Fibroblast of lung (primary cell): ENCODE results near the gene SOCS2. TPM values are rescaled to one million over a fixed set of nuclear protein-coding genes. Genes with fewer than 3 reads are reported as not detected.
A peak's percentile ranks its signal among the peaks of the same experiment; 100 is the strongest.

Source experiments
- DNase-seq, 2 donors: peaks; one replicate each; pipeline versions ENCODE4 v3.0.0 to v3.0.0-alpha.2; 2010; ENCODE audit warnings: low read depth in 2 of 2
- H2AFZ ChIP-seq: 2 replicates; pipeline ENCODE4 v1.5.1; 2012; ENCODE audit warnings: low read length, control low read depth, inconsistent platforms
- H3K27ac ChIP-seq: 2 replicates; pipeline ENCODE4 v1.5.1; 2011; ENCODE audit warnings: low read length, control low read depth; ENCODE audit not compliant: insufficient read depth
- H3K27me3 ChIP-seq: 2 replicates; pipeline ENCODE4 v1.5.1; 2011; ENCODE audit warnings: mild to moderate bottlenecking, low read length; ENCODE audit not compliant: control insufficient read depth, insufficient read depth
- H3K36me3 ChIP-seq: 2 replicates; pipeline ENCODE4 v1.5.1; 2011; ENCODE audit warnings: low read length; ENCODE audit not compliant: control insufficient read depth, insufficient read depth
- H3K4me1 ChIP-seq: 2 replicates; pipeline ENCODE4 v1.5.1; 2011; ENCODE audit warnings: low read length; ENCODE audit not compliant: control insufficient read depth, insufficient read depth; ENCODE audit errors: extremely low read depth
- H3K4me2 ChIP-seq: 2 replicates; pipeline ENCODE4 v1.5.1; 2011; ENCODE audit warnings: low read length, control low read depth; ENCODE audit not compliant: insufficient read depth; ENCODE audit errors: extremely low read depth
- H3K4me3 ChIP-seq, 4 experiments: fragments of 200-600 bp in 1 of 4; sonication (generic) in 1 of 4; replicated peaks in 1 of 4; 2 replicates each; pipeline ENCODE4 v1.5.1; 2011 to 2016; ENCODE audit warnings: low read length in 4 of 4, low read depth in 3 of 4, mild to moderate bottlenecking in 3 of 4, control low read depth in 2 of 4, inconsistent platforms in 1 of 4, mixed read lengths in 1 of 4; ENCODE audit not compliant: insufficient read depth in 1 of 4; ENCODE audit errors: control extremely low read depth in 1 of 4
- H3K79me2 ChIP-seq: 2 replicates; pipeline ENCODE4 v1.5.1; 2012; ENCODE audit warnings: mild to moderate bottlenecking, low read length, inconsistent platforms; ENCODE audit not compliant: control insufficient read depth, insufficient read depth
- H3K9ac ChIP-seq: 2 replicates; pipeline ENCODE4 v1.5.1; 2011; ENCODE audit warnings: mild to moderate bottlenecking, low read length, control low read depth; ENCODE audit not compliant: insufficient read depth
- H3K9me3 ChIP-seq: 2 replicates; pipeline ENCODE4 v1.5.1; 2012; ENCODE audit warnings: low read depth, low read length; ENCODE audit not compliant: control insufficient read depth, insufficient read depth
- H4K20me1 ChIP-seq: 2 replicates; pipeline ENCODE4 v1.5.1; 2011; ENCODE audit warnings: low read length; ENCODE audit not compliant: control insufficient read depth, insufficient read depth; ENCODE audit errors: extremely low read depth
- CTCF ChIP-seq, 2 donors: IDR thresholded peaks in 1 of 2; conservative IDR thresholded peaks in 1 of 2; 1 replicate in 1 of 2; 2 replicates in 1 of 2; pipeline ENCODE4 v1.5.1; 2011 to 2012; ENCODE audit warnings: low read length in 2 of 2, control low read depth in 1 of 2, inconsistent platforms in 1 of 2, low read depth in 1 of 2, mild to moderate bottlenecking in 1 of 2
- EZH2 ChIP-seq: IDR thresholded peaks from 2 replicates; pipeline ENCODE4 v1.5.1; 2012; ENCODE audit warnings: low read length, control low read depth, mild to moderate bottlenecking; ENCODE audit errors: missing control alignments
- polyA plus RNA-seq, 2 donors: library from polyadenylated mRNA; depleted of rRNA in 1 of 2; stranded (reverse) in 1 of 2; unstranded in 1 of 2; fragments of >200 nt; gene quantifications; 2 replicates each; pipeline ENCODE4 v1.2.1, GENCODE V29; 2011 to 2012; ENCODE audit warnings: missing spikeins in 1 of 2
- total RNA-seq: library from RNA; depleted of rRNA; stranded (reverse); fragments of >200 nt; gene quantifications from 2 replicates; pipeline ENCODE4 v1.2.1, GENCODE V29; 2014

SOCS2 gene
- total and polyA plus RNA-seq, 2 donors (not counting 1 experiment from before 2014, with no cell fraction given), result 105 to 113 TPM

DNA sequence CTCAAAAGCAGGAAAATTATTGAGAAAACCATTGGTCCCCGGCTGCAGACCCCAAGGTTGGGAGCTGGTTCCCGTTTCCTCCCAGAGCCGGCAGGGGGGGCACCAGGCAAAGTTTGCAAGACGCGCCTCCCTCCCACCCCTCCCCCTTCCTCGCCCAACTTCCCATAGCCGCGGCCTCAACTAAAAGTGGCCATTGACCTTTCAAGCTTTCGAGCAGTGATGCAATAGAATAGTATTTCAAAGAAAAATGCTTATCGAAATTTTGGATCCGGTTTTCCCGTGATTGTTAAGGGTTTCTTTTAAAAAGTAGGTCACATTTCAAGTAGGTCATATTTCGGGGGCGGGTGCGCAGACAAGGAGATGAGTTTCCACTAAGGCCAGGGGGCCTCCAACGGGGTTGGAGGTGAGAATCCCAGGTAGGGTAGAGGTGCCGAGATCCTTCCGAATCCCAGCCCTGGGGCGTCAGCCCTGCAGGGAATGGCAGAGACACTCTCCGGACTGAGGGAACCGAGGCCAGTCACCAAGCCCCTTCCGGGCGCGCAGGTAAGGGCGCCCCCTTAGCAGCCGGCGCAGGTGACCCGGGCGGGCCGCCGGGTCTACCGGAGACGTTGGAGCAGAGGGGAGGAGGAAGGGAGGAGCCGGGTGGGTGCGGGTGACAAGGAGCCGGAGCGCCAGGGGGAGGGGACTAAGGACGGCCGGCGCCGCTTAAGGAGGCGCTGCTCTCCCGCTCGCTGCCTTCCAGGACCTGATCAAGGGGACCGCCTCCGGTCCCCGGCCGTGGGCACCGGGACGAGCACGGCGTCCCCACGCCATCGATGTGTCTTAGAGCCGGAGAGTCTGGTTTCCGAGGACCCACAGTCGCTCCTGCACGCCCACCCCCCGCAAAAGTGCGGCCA, 2.6 kb upstream of the SOCS2 start:
- Histone ChIP-seq H3K27ac (peak overlapping the region; percentile 78), H3K4me2 (peak overlapping the region; percentile 89), H2AFZ (no peak overlapping the region), H3K9me3 (no peaks in the 10 kb centered on the region), H3K4me1 (no peaks in the 10 kb centered on the region), H4K20me1 (no peaks in the 10 kb centered on the region), H3K79me2 (peaks cover 46% of the 10 kb centered on the region), H3K36me3 (peaks cover 7% of the 10 kb centered on the region), H3K27me3 (no peaks in the 10 kb centered on the region), H3K9ac (peak overlapping the region; percentile 83), H3K4me3 (peak overlapping the region; percentile 61 to 95 (median 82))
- TF ChIP-seq CTCF (conservative IDR thresholded peaks at IDR 0.05 in 1 of 2, IDR thresholded peaks at IDR 0.05 in 1 of 2; ENCODE audit: low read depth in 1 of 2, low read length in 2 of 2), result peak; percentile 77
- no peak for TF ChIP-seq EZH2
- DNase-seq, result peak; percentile 76 to 93

- peak overlapping the region; percentile 83 for H3K9ac ChIP-seq
Measured at GRCh38 chr12:93570552-93571364, 1.7 kb upstream of the SOCS2 start.

More at GRCh38 chr12:93570552-93571364, 1.7 kb upstream of the SOCS2 start:
- H3K79me2 ChIP-seq, result peaks cover 54% of the 10 kb centered on the region
- H3K27me3 ChIP-seq, result no peaks in the 10 kb centered on the region
- peak overlapping the region; percentile 76 for H3K4me2 ChIP-seq
- H3K9me3 ChIP-seq, result no peaks in the 10 kb centered on the region
- H2AFZ ChIP-seq, result no peak overlapping the region
- H3K27ac ChIP-seq, result peak overlapping the region; percentile 78
- peaks cover 4% of the 10 kb centered on the region for H3K4me1 ChIP-seq
- TF ChIP-seq EZH2 (no peak), CTCF (conservative IDR thresholded peaks at IDR 0.05 in 1 of 2, IDR thresholded peaks at IDR 0.05 in 1 of 2; ENCODE audit: low read depth in 1 of 2, low read length in 2 of 2) (no peak)
- peak overlapping the region; percentile 61 to 95 (median 82) for H3K4me3 ChIP-seq
- peaks cover 6% of the 10 kb centered on the region for H3K36me3 ChIP-seq
- DNase-seq, result peak; percentile 92 to 98
- H4K20me1 ChIP-seq, result no peaks in the 10 kb centered on the region
